HEK293 (cell line): ENCODE results near the gene PDIA4.

Source experiments
- KLF16 ChIP-seq: fragments of 450-650 bp; formaldehyde crosslinking; IDR thresholded peaks from 2 replicates; pipeline ENCODE4 v1.5.1; 2017; ENCODE audit warnings: missing biosample characterization, missing genetic modification characterization
- SCRT1 ChIP-seq: fragments of 450-650 bp; formaldehyde crosslinking; IDR thresholded peaks from 2 replicates; pipeline ENCODE4 v1.5.1; 2016; ENCODE audit warnings: missing biosample characterization, missing genetic modification characterization, borderline replicate concordance
- YY1 ChIP-seq: fragments of 450-650 bp; formaldehyde crosslinking; IDR thresholded peaks from 2 replicates; pipeline ENCODE4 v1.5.1; 2018; ENCODE audit warnings: missing biosample characterization, missing genetic modification characterization
- ZNF175 ChIP-seq: fragments of 450-650 bp; formaldehyde crosslinking; IDR thresholded peaks from 2 replicates; pipeline ENCODE4 v1.5.1; 2016; ENCODE audit warnings: missing biosample characterization, missing genetic modification characterization
- ZNF324 ChIP-seq: fragments of 450-650 bp; formaldehyde crosslinking; IDR thresholded peaks from 2 replicates; pipeline ENCODE4 v1.5.1; 2016; ENCODE audit warnings: missing biosample characterization, missing genetic modification characterization
- ZNF677 ChIP-seq: fragments of 450-650 bp; IDR thresholded peaks from 2 replicates; pipeline ENCODE4 v1.5.0; 2018; ENCODE audit warnings: missing biosample characterization, mild to moderate bottlenecking, missing genetic modification characterization, moderate library complexity
- ZNF792 ChIP-seq: fragments of 450-650 bp; formaldehyde crosslinking; IDR thresholded peaks from 2 replicates; pipeline ENCODE4 v1.5.1; 2016; ENCODE audit warnings: missing biosample characterization, missing genetic modification characterization
- TF ChIP-seq, protein P1 (sequence below): fragments of 450-650 bp; formaldehyde crosslinking; IDR thresholded peaks from 2 replicates; pipeline ENCODE4 v1.5.1; 2016; ENCODE audit warnings: missing biosample characterization, missing genetic modification characterization
- TF ChIP-seq, protein P2 (sequence below): fragments of 450-650 bp; formaldehyde crosslinking; IDR thresholded peaks from 2 replicates; pipeline ENCODE4 v1.5.1; 2016; ENCODE audit warnings: missing biosample characterization, missing genetic modification characterization
- TF ChIP-seq, protein P3 (sequence below): fragments of 450-650 bp; formaldehyde crosslinking; IDR thresholded peaks from 2 replicates; pipeline ENCODE4 v1.5.1; 2016; ENCODE audit warnings: missing biosample characterization, missing genetic modification characterization
- TF ChIP-seq, protein P4 (sequence below): fragments of 450-650 bp; formaldehyde crosslinking; IDR thresholded peaks from 2 replicates; pipeline ENCODE4 v1.5.1; 2016; ENCODE audit warnings: missing biosample characterization, missing genetic modification characterization

DNA sequence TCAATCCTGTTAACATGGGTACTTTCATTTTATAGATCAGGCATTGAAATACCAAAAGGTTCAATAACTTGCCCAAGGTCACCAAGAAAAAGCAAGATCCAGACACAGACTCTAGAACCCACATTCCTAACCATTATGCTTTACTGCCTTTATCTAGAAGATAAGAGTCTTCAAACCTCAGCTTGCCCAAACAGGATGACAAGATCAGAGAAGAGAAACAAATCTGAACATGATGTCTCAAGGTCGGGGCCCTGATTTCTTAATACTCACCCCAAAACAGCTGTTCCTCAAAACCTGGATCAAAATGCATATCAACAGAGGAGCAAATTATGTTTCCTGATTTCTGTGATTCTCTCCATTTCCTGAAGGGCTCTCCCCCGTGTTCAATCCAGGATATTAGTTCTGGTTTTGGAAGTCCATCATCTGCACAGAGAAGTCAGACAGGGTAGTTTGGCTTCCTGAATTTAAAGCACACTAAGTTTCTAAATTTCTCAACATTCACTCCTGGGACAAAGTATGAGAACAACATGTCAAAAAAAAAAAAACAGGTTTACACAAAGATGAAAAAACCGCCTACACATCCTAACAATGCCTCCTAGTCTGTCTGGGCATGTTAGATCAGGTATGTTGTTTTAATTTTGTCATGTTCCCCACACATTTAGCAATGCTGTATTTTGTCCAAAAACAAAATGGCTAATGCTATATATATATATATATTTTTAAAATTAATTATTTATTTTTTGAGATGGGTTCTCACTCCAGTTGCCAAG lies 46.0 kb upstream of the PDIA4 start:
- TF ChIP-seq YY1 (tag by site-specific recombination) (no peak), ZNF324 (tag by site-specific recombination) (no peak), ZNF175 (tag by site-specific recombination) (no peak), ZNF792 (tag by site-specific recombination) (no peak), KLF16 (tag by site-specific recombination) (no peak), ZNF677 (tag by site-specific recombination) (no peak), SCRT1 (tag by site-specific recombination) (no peak)
- TF ChIP-seq, protein P1, sequence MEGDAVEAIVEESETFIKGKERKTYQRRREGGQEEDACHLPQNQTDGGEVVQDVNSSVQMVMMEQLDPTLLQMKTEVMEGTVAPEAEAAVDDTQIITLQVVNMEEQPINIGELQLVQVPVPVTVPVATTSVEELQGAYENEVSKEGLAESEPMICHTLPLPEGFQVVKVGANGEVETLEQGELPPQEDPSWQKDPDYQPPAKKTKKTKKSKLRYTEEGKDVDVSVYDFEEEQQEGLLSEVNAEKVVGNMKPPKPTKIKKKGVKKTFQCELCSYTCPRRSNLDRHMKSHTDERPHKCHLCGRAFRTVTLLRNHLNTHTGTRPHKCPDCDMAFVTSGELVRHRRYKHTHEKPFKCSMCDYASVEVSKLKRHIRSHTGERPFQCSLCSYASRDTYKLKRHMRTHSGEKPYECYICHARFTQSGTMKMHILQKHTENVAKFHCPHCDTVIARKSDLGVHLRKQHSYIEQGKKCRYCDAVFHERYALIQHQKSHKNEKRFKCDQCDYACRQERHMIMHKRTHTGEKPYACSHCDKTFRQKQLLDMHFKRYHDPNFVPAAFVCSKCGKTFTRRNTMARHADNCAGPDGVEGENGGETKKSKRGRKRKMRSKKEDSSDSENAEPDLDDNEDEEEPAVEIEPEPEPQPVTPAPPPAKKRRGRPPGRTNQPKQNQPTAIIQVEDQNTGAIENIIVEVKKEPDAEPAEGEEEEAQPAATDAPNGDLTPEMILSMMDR (tag by site-specific recombination): no peak
- TF ChIP-seq, protein P2, sequence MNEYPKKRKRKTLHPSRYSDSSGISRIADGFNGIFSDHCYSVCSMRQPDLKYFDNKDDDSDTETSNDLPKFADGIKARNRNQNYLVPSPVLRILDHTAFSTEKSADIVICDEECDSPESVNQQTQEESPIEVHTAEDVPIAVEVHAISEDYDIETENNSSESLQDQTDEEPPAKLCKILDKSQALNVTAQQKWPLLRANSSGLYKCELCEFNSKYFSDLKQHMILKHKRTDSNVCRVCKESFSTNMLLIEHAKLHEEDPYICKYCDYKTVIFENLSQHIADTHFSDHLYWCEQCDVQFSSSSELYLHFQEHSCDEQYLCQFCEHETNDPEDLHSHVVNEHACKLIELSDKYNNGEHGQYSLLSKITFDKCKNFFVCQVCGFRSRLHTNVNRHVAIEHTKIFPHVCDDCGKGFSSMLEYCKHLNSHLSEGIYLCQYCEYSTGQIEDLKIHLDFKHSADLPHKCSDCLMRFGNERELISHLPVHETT (tag by site-specific recombination): no peak
- TF ChIP-seq, protein P3, sequence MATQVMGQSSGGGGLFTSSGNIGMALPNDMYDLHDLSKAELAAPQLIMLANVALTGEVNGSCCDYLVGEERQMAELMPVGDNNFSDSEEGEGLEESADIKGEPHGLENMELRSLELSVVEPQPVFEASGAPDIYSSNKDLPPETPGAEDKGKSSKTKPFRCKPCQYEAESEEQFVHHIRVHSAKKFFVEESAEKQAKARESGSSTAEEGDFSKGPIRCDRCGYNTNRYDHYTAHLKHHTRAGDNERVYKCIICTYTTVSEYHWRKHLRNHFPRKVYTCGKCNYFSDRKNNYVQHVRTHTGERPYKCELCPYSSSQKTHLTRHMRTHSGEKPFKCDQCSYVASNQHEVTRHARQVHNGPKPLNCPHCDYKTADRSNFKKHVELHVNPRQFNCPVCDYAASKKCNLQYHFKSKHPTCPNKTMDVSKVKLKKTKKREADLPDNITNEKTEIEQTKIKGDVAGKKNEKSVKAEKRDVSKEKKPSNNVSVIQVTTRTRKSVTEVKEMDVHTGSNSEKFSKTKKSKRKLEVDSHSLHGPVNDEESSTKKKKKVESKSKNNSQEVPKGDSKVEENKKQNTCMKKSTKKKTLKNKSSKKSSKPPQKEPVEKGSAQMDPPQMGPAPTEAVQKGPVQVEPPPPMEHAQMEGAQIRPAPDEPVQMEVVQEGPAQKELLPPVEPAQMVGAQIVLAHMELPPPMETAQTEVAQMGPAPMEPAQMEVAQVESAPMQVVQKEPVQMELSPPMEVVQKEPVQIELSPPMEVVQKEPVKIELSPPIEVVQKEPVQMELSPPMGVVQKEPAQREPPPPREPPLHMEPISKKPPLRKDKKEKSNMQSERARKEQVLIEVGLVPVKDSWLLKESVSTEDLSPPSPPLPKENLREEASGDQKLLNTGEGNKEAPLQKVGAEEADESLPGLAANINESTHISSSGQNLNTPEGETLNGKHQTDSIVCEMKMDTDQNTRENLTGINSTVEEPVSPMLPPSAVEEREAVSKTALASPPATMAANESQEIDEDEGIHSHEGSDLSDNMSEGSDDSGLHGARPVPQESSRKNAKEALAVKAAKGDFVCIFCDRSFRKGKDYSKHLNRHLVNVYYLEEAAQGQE (tag by site-specific recombination): no peak
- TF ChIP-seq, protein P4, sequence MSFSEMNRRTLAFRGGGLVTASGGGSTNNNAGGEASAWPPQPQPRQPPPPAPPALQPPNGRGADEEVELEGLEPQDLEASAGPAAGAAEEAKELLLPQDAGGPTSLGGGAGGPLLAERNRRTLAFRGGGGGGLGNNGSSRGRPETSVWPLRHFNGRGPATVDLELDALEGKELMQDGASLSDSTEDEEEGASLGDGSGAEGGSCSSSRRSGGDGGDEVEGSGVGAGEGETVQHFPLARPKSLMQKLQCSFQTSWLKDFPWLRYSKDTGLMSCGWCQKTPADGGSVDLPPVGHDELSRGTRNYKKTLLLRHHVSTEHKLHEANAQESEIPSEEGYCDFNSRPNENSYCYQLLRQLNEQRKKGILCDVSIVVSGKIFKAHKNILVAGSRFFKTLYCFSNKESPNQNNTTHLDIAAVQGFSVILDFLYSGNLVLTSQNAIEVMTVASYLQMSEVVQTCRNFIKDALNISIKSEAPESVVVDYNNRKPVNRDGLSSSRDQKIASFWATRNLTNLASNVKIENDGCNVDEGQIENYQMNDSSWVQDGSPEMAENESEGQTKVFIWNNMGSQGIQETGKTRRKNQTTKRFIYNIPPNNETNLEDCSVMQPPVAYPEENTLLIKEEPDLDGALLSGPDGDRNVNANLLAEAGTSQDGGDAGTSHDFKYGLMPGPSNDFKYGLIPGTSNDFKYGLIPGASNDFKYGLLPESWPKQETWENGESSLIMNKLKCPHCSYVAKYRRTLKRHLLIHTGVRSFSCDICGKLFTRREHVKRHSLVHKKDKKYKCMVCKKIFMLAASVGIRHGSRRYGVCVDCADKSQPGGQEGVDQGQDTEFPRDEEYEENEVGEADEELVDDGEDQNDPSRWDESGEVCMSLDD (tag by site-specific recombination): no peak
